HL-60 (cell line): ENCODE measurements around the gene TAS2R5.

Source experiments
- DNase-seq, 2 experiments: peaks; one replicate each; pipeline ENCODE4 v3.0.0-alpha.2; 2010 to 2020; ENCODE audit warnings: low read depth in 1 of 2, low spot score in 1 of 2
- H3K27ac ChIP-seq: fragments of 250-450 bp; sonication (Bioruptor Pico); replicated peaks from 2 replicates; pipeline ENCODE4 v1.5.1; 2020; ENCODE audit warnings: mild to moderate bottlenecking, moderate library complexity
- H3K27me3 ChIP-seq: fragments of 250-450 bp; sonication (Bioruptor Pico); 2 replicates; pipeline ENCODE4 v1.5.1; 2021; ENCODE audit warnings: mild to moderate bottlenecking, moderate library complexity; ENCODE audit not compliant: insufficient read depth, poor library complexity, severe bottlenecking
- H3K4me3 ChIP-seq: replicated peaks from 2 replicates; pipeline ENCODE4 v1.5.1; 2011; ENCODE audit warnings: mild to moderate bottlenecking, control low read depth, low read length; ENCODE audit not compliant: insufficient read depth
- GABPA ChIP-seq: IDR thresholded peaks from 2 replicates; pipeline ENCODE4 v1.6.1; 2012; ENCODE audit warnings: low read depth
- POLR2AphosphoS5 ChIP-seq: IDR thresholded peaks from 2 replicates; pipeline ENCODE4 v1.6.1; 2012; ENCODE audit warnings: low read depth
- REST ChIP-seq: IDR thresholded peaks from 2 replicates; pipeline ENCODE4 v1.6.1; 2012; ENCODE audit warnings: low read depth; ENCODE audit not compliant: insufficient replicate concordance
- SPI1 ChIP-seq: IDR thresholded peaks from 2 replicates; pipeline ENCODE4 v1.6.1; 2012; ENCODE audit warnings: low read depth, mild to moderate bottlenecking, borderline replicate concordance
- TF ChIP-seq, protein P1 (sequence below): IDR thresholded peaks from one replicate; pipeline ENCODE4 v1.5.1; 2011; ENCODE audit warnings: low read length, control low read depth, inconsistent platforms; ENCODE audit not compliant: insufficient read depth

The TAS2R5 gene

DNA sequence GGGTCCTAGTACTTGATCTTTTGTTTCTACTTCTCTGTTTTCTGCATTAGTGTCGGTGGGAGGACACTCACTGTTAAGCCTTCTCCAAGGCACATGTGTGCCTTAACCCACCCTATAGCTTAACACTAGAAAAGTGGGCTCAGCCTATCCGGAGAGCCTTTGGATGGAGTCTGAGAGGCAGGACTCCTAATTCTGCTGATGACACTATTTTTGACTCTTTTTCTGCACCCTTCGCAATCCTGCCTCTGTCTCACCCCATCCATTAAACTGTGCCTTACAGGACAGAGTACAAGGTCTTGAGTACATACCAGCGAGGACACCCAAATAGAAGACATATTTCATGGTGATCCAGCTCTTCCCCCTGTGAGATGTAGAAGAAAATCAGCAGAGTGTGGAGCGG is 50.7 kb downstream of the TAS2R5 start:
- TF ChIP-seq REST: no peak
- TF ChIP-seq, protein P1, sequence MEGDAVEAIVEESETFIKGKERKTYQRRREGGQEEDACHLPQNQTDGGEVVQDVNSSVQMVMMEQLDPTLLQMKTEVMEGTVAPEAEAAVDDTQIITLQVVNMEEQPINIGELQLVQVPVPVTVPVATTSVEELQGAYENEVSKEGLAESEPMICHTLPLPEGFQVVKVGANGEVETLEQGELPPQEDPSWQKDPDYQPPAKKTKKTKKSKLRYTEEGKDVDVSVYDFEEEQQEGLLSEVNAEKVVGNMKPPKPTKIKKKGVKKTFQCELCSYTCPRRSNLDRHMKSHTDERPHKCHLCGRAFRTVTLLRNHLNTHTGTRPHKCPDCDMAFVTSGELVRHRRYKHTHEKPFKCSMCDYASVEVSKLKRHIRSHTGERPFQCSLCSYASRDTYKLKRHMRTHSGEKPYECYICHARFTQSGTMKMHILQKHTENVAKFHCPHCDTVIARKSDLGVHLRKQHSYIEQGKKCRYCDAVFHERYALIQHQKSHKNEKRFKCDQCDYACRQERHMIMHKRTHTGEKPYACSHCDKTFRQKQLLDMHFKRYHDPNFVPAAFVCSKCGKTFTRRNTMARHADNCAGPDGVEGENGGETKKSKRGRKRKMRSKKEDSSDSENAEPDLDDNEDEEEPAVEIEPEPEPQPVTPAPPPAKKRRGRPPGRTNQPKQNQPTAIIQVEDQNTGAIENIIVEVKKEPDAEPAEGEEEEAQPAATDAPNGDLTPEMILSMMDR: no peak
- TF ChIP-seq POLR2AphosphoS5: no peak
- no peak for TF ChIP-seq SPI1
- TF ChIP-seq GABPA: no peak
- Histone ChIP-seq H3K27me3 (no peaks in the 10 kb centered on the region), H3K4me3 (no peak overlapping the region), H3K27ac (no peak overlapping the region)
- DNase-seq: no peak
